ENCODE results near the gene CNTN5.

CNTN5 gene

DNA sequence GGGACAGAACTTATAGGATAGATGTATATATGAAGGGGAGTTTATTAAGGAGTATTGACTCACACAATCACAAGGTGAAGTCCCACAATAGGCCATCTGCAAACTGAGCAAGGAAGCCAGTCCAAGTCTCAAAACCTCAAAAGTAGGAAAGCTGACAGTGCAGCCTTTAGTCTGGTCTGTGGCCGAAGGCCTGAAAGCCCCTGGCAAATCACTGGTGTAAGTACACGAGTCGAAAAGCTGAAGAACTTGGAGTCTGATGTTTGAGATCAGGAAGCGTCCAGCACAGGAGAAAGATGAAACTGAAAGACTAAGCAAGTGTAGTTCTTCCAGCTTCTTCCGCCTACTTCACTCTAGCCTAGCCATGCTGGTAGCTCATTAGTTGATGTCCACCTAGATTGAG is 866.7 kb downstream of the CNTN5 start:
- Histone ChIP-seq H3K36me3 (no peaks in the 10 kb centered on the region), H3K4me3 (ENCODE audit: low read depth, low read length) (no peak overlapping the region), H3K27me3 (no peaks in the 10 kb centered on the region), H3K4me1 (no peaks in the 10 kb centered on the region), H3K9me3 (no peaks in the 10 kb centered on the region)
- TF ChIP-seq, protein P1, sequence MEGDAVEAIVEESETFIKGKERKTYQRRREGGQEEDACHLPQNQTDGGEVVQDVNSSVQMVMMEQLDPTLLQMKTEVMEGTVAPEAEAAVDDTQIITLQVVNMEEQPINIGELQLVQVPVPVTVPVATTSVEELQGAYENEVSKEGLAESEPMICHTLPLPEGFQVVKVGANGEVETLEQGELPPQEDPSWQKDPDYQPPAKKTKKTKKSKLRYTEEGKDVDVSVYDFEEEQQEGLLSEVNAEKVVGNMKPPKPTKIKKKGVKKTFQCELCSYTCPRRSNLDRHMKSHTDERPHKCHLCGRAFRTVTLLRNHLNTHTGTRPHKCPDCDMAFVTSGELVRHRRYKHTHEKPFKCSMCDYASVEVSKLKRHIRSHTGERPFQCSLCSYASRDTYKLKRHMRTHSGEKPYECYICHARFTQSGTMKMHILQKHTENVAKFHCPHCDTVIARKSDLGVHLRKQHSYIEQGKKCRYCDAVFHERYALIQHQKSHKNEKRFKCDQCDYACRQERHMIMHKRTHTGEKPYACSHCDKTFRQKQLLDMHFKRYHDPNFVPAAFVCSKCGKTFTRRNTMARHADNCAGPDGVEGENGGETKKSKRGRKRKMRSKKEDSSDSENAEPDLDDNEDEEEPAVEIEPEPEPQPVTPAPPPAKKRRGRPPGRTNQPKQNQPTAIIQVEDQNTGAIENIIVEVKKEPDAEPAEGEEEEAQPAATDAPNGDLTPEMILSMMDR (IDR thresholded peaks at IDR 0.05; ENCODE audit: low read depth, low read length), result no peak
- DNase-seq, result no peak

DNA sequence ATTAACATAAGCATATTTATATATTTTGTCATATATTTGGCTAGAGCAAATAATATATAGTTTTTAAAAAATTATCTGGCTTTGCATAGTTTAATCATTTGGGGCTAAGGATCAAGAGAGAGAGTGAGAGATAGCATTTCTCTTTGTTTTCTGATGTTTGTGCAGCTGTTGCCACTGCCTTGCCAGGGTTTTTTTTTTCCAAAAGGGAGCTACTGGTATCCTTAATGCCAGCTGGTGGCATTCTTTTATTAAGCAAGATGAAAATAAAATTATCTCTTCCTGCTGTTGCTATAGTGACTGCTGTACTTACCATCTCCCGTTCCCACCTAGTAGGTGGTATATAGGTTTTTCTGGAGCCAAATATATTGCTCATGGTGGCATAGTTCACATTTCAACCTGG is 873.1 kb downstream of the CNTN5 start:
- Histone ChIP-seq H3K4me1 (no peaks in the 10 kb centered on the region), H3K36me3 (no peaks in the 10 kb centered on the region), H3K9me3 (no peaks in the 10 kb centered on the region), H3K4me3 (ENCODE audit: low read depth, low read length) (no peak overlapping the region), H3K27me3 (no peaks in the 10 kb centered on the region)
- TF ChIP-seq, protein P1 (IDR thresholded peaks at IDR 0.05; ENCODE audit: low read depth, low read length), result no peak
- DNase-seq, result no peak

DNA sequence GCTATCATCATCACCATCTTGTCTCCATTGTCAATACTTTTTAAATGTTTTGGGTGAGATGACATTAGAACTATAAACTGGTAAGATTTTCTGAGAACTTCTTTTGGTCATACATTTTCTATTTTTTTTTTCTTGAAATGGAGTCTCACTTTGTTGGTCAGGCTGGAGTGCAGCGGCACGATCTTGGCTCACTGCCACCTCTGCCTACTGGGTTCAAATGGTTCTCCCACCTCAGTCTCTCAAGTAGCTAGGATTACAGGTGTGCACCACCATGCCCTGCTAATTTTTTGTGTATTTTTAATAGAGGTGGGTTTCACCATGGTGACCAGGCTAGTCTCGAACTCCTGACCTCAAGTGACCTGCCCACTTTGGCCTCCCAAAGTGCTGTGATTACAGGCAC is 880.4 kb downstream of the CNTN5 start:
- Histone ChIP-seq H3K27me3 (no peaks in the 10 kb centered on the region), H3K4me3 (ENCODE audit: low read depth, low read length) (no peak overlapping the region), H3K9me3 (no peaks in the 10 kb centered on the region), H3K4me1 (no peaks in the 10 kb centered on the region), H3K36me3 (no peaks in the 10 kb centered on the region)
- no peak for DNase-seq
- TF ChIP-seq, protein P1 (IDR thresholded peaks at IDR 0.05; ENCODE audit: low read depth, low read length), result no peak

DNA sequence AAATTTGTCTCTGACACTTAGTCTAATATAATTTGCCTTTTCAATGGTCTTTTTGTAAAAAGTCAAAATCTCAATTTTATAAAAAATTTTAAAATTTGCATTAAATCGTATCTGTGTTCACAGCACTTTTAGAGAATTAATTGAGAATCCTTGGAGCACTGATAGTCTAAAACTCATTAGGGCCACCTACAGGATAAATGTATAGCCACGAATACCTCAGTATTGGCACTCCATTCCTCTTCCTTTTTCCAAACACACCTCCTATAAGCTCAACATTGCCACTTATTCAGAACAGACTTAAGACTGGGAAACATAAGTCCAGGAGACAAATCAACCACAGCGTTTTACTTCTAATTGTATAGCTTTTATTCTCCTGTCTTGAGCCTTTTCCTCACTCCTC is 890.4 kb downstream of the CNTN5 start:
- no peaks in the 10 kb centered on the region for H3K36me3 ChIP-seq
- no peak overlapping the region for H3K4me3 ChIP-seq (ENCODE audit: low read depth, low read length)
- TF ChIP-seq, protein P1 (IDR thresholded peaks at IDR 0.05; ENCODE audit: low read depth, low read length), result no peak
- no peaks in the 10 kb centered on the region for H3K27me3 ChIP-seq
- no peaks in the 10 kb centered on the region for H3K4me1 ChIP-seq
- no peaks in the 10 kb centered on the region for H3K9me3 ChIP-seq
- no peak for DNase-seq

DNA sequence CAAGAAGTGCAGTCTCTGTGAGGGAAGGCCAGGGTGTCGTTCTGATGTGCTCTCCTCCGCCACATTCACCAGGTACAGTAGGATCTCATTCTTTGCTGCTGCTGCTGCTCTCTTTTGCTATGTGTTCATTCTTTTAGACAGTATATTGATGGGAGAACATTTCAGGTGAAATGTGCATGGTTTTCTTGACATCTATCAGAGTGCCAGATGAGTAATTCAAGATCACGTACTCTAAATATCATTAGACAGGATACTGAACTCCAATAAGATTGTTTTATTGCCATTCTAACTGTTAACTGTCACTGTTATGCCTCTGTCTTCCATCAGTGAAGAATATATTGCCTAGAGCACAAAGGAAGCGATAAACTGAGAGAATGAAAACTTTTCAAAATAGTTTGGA is 895.3 kb downstream of the CNTN5 start:
- TF ChIP-seq, protein P1 (IDR thresholded peaks at IDR 0.05; ENCODE audit: low read depth, low read length), result no peak
- H3K27me3 ChIP-seq, result no peaks in the 10 kb centered on the region
- H3K9me3 ChIP-seq, result no peaks in the 10 kb centered on the region
- H3K4me3 ChIP-seq (ENCODE audit: low read depth, low read length), result no peak overlapping the region
- H3K36me3 ChIP-seq, result no peaks in the 10 kb centered on the region
- H3K4me1 ChIP-seq, result no peaks in the 10 kb centered on the region
- no peak for DNase-seq

DNA sequence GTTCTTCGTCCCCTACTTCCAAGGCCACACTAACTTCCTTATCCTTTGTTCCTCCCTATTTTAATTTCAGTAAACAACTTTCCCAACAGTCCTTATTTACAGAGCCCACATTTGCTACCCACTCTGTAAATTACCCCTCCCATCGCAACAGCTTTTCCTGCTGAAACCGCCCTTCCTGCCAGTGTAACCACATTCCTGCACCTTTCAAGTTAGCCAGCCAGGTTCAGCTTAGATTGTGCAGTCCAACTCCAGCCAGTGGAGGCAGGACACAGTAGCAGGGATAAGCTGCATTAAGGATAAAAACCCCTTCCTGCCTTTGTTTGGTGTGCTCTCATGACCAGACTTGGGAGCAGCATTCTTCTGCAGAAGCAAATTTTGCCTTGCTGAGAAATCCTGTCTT is 898.0 kb downstream of the CNTN5 start:
- TF ChIP-seq, protein P1 (IDR thresholded peaks at IDR 0.05; ENCODE audit: low read depth, low read length), result no peak
- Histone ChIP-seq H3K4me3 (ENCODE audit: low read depth, low read length) (no peak overlapping the region), H3K4me1 (no peaks in the 10 kb centered on the region), H3K9me3 (no peaks in the 10 kb centered on the region), H3K27me3 (no peaks in the 10 kb centered on the region), H3K36me3 (no peaks in the 10 kb centered on the region)
- DNase-seq, result no peak

Measured in BE2C (cell line).